Endothelial cell (in vitro differentiated cells): ENCODE results near the gene PEX14. TPM values are rescaled to one million over a fixed set of nuclear protein-coding genes. Genes with fewer than 3 reads are reported as not detected.

Experiments
- DNase-seq: peaks from one replicate; pipeline ENCODE4 v3.0.0; 2021; ENCODE audit warnings: low spot score
- H3K27ac Mint-ChIP-seq: one replicate; pipeline ENCODE4 v1.8.0; 2021; ENCODE audit warnings: mixed read lengths, inconsistent platforms; ENCODE audit not compliant: unreplicated experiment
- H3K27me3 Mint-ChIP-seq: one replicate; pipeline ENCODE4 v1.8.0; 2021; ENCODE audit warnings: mild to moderate bottlenecking, moderate library complexity, mixed read lengths, inconsistent platforms; ENCODE audit not compliant: unreplicated experiment
- H3K36me3 Mint-ChIP-seq: one replicate; pipeline ENCODE4 v1.8.0; 2021; ENCODE audit warnings: mild to moderate bottlenecking, low read depth, mixed read lengths, inconsistent platforms; ENCODE audit not compliant: unreplicated experiment
- H3K4me1 Mint-ChIP-seq: one replicate; pipeline ENCODE4 v1.8.0; 2021; ENCODE audit warnings: mild to moderate bottlenecking, mixed read lengths, inconsistent platforms; ENCODE audit not compliant: unreplicated experiment
- H3K4me3 Mint-ChIP-seq: one replicate; pipeline ENCODE4 v1.8.0; 2021; ENCODE audit warnings: mild to moderate bottlenecking, mixed read lengths, inconsistent platforms; ENCODE audit not compliant: unreplicated experiment
- H3K9me3 Mint-ChIP-seq: one replicate; pipeline ENCODE4 v1.8.0; 2021; ENCODE audit warnings: mixed read lengths, inconsistent platforms; ENCODE audit not compliant: unreplicated experiment
- total RNA-seq: library from RNA; stranded (reverse); fragmentation: NEBNext Ultra II Directional; extraction: Animal tissue kit (Norgen Biotek cat#: 25700); gene quantifications from one replicate; pipeline ENCODE4 v1.2.1, GENCODE V29; 2021; ENCODE audit not compliant: unreplicated experiment
- TF ChIP-seq, protein P1 (sequence below): fragments of 200-600 bp; sonication (generic); IDR thresholded peaks from one replicate; pipeline ENCODE4 v1.5.0; 2021; ENCODE audit warnings: antibody characterized with exemption; ENCODE audit not compliant: unreplicated experiment

The PEX14 gene
- total RNA-seq, 1 donor from 2014 or later = 20.9 TPM

GRCh38 chr1:10513199-10513598 is 38.4 kb downstream of the PEX14 start:
- H3K9me3 Mint-ChIP-seq = no peaks in the 10 kb centered on the region
- no peaks in the 10 kb centered on the region for H3K36me3 Mint-ChIP-seq
- peaks cover 60% of the 10 kb centered on the region for H3K4me1 Mint-ChIP-seq
- H3K27me3 Mint-ChIP-seq = no peaks in the 10 kb centered on the region
- TF ChIP-seq, protein P1, sequence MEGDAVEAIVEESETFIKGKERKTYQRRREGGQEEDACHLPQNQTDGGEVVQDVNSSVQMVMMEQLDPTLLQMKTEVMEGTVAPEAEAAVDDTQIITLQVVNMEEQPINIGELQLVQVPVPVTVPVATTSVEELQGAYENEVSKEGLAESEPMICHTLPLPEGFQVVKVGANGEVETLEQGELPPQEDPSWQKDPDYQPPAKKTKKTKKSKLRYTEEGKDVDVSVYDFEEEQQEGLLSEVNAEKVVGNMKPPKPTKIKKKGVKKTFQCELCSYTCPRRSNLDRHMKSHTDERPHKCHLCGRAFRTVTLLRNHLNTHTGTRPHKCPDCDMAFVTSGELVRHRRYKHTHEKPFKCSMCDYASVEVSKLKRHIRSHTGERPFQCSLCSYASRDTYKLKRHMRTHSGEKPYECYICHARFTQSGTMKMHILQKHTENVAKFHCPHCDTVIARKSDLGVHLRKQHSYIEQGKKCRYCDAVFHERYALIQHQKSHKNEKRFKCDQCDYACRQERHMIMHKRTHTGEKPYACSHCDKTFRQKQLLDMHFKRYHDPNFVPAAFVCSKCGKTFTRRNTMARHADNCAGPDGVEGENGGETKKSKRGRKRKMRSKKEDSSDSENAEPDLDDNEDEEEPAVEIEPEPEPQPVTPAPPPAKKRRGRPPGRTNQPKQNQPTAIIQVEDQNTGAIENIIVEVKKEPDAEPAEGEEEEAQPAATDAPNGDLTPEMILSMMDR = no peak
- no peak overlapping the region for H3K27ac Mint-ChIP-seq
- DNase-seq = no peak
- no peak overlapping the region for H3K4me3 Mint-ChIP-seq

DNA sequence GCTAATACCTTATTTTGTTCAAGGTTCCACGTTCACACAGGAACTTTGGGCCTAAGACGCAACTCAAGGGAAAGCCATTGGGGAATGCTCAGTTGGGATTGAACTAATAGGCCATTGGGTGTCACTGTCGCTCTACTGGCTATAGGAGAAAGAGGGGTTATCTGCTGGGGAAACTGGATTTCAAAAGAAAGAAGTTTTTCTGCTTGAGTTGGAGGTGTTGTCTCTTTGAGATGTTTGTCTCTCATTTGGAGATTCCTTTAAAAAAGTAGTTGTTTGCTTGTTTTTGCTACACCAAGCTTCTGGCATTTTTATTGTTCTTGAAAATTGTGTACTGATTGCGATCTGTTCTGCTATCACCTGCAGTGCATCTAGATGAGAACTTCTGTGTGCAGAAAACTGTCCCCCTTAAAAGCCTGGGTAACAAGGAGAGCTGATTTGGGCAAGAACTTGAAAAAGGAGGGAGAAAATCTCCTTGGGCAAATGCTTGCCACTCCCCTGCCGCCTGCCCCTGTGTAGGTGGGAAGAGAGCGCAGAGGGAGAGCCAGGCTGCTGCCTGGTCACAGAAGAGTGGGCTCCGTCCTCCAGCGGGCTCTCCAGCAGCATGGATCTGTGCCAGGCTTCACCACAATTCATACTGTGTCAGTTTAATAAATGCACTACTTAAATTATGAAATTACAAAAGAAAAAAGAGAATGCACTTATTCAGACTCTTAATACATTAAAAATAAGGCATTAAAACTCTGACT is 39.9 kb downstream of the PEX14 start:
- H3K4me1 Mint-ChIP-seq = peaks cover 54% of the 10 kb centered on the region
- TF ChIP-seq, protein P1 = no peak
- H3K27me3 Mint-ChIP-seq = no peaks in the 10 kb centered on the region
- no peaks in the 10 kb centered on the region for H3K9me3 Mint-ChIP-seq
- no peak for DNase-seq
- H3K4me3 Mint-ChIP-seq = no peak overlapping the region
- no peaks in the 10 kb centered on the region for H3K36me3 Mint-ChIP-seq
- H3K27ac Mint-ChIP-seq = peak overlapping the region; percentile 50

DNA sequence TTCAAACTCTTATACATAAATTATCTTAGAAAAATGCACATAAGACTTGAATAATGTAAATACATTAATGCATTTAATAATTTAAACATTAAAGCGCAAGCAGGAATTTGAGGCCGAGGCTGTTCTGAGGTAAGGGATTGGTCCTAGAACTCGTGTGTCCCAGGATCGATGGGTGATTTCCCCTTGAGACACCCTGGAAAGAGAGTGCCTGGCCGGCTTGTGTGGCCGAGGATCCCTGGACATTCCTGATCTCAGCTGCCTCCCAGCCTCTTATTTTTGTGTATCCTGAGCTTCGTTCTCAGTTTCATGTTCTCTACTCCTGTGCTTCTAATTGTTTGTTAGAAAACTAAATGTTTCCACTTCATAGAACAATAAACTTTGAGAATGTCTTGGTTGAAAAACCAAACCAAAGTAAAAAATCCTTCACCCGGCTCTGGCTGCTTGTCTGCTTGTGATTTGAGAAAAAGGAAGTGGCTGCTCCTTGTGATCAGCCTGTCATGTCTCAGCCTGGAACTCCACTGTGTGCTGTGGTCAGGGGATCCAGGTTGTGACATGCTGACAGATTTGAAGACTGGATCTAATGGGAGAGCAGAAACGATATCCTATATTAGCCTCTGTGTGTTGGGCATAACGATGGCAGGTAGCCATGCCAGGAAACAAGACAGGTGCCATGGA is 40.7 kb downstream of the PEX14 start:
- H3K9me3 Mint-ChIP-seq = no peaks in the 10 kb centered on the region
- H3K4me3 Mint-ChIP-seq = no peak overlapping the region
- no peaks in the 10 kb centered on the region for H3K27me3 Mint-ChIP-seq
- H3K36me3 Mint-ChIP-seq = no peaks in the 10 kb centered on the region
- TF ChIP-seq, protein P1 = no peak
- H3K27ac Mint-ChIP-seq = no peak overlapping the region
- no peak for DNase-seq
- H3K4me1 Mint-ChIP-seq = peaks cover 46% of the 10 kb centered on the region

DNA sequence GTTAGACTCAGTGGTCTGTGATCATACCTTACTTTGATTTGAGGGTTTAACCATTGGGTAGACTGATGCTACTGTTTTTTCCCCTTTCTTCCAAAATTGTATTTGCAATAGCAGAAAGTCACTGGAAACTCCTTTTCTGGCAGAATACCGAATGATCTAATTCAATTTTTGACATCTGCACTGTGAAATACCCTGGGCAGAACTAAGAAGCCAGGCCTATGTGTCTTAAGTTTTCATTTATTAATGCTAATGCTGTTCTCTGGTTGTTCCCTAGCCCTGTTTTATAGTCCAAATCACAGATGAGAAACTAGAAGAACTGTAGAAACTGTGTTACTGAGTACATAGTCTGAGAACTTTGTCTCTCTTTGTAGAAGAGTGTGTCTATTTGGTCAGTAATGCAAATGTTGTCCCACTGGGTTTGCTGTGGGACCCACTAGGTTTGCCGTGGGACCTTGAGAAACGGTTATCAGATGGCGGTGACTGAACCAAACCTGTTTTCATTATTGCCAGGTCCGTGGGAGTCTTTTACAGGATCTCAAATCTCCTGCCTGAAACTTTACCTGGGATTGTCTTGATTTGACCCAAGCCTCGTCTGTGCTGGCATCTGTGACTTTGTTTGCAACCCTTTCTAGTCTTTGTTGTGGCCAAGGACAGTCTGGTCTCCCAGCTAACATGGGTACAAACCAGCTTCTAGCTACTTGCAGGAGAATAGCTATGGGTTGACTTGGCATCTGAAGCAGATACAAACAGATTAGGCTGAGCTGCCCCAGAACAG is 41.4 kb downstream of the PEX14 start:
- H3K36me3 Mint-ChIP-seq = no peaks in the 10 kb centered on the region
- peaks cover 45% of the 10 kb centered on the region for H3K4me1 Mint-ChIP-seq
- H3K27ac Mint-ChIP-seq = no peak overlapping the region
- H3K9me3 Mint-ChIP-seq = no peaks in the 10 kb centered on the region
- no peaks in the 10 kb centered on the region for H3K27me3 Mint-ChIP-seq
- no peak overlapping the region for H3K4me3 Mint-ChIP-seq
- TF ChIP-seq, protein P1 = no peak
- no peak for DNase-seq
